Measurements from ENCODE around the gene STAB1. TPM values are rescaled to one million over a fixed set of nuclear protein-coding genes. Genes with fewer than 3 reads are reported as not detected.

Gene STAB1
- total and polyA plus RNA-seq, 7 experiments from 2014 or later: 0.27 to 122 (median 26.1) TPM; not detected in 2

- H3K27me3 Mint-ChIP-seq: no peaks in the 10 kb centered on the region
- no peaks in the 10 kb centered on the region for H3K27me3 ChIP-seq (ENCODE audit: control insufficient read depth in 2 of 2, insufficient read depth in 2 of 2, low read length in 2 of 2)
- no peak overlapping the region for H3K4me3 ChIP-seq (ENCODE audit: low read length)
- H3K36me3 Mint-ChIP-seq: peaks cover 0 to 1% (median 0%) of the 10 kb centered on the region in 5 donors
- ChIA-PET POLR2A (interaction anchor here (0.5 kb wide), 1 partner anchor 85 kb away, joined by 5 read pairs; no protein-coding TSS in a partner anchor), CTCF (interaction anchor here (0.6 kb wide), 1 partner anchor 38 kb away, joined by 3 read pairs; no protein-coding TSS in a partner anchor)
- H3K27ac ChIP-seq (ENCODE audit: low read depth, low read length): no peak overlapping the region
- peaks cover 15 to 24% (median 21%) of the 10 kb centered on the region in 7 donors for H3K4me1 Mint-ChIP-seq
- no peak for DNase-seq
- intact Hi-C loops (cut with micrococcal nuclease): loop anchor here in 1 of 2 donors (10.0 kb wide), 1 partner anchor 234 kb away; the partner anchor contains the start of genes GNL3 and PBRM1
- H3K36me3 ChIP-seq (ENCODE audit: control insufficient read depth in 2 of 3, insufficient read depth in 3 of 3, low read length in 3 of 3): peaks cover 0 to 2% (median 0%) of the 10 kb centered on the region in 3 experiments
- H3K4me1 ChIP-seq (ENCODE audit: control insufficient read depth in 2 of 2, insufficient read depth in 2 of 2, low read length in 2 of 2): peaks cover 10 to 20% of the 10 kb centered on the region in 2 donors
- H3K9me3 Mint-ChIP-seq: no peaks in the 10 kb centered on the region
- H3K9me3 ChIP-seq (ENCODE audit: control insufficient read depth in 2 of 3, low read length in 3 of 3): no peaks in the 10 kb centered on the region
- H3K27ac Mint-ChIP-seq: no peak overlapping the region
- ATAC-seq: no peak
- H3K4me3 Mint-ChIP-seq: peak overlapping the region in 1 of 10 donors; percentile 54
These were observed 44.5 kb upstream of the STAB1 start for GRCh38 chr3:52450489-52451236.

GRCh38 chr3:52451237-52452083 is 43.7 kb upstream of the STAB1 start:
- Mint-ChIP-seq H3K36me3 (peaks cover 0 to 1% (median 0%) of the 10 kb centered on the region in 5 donors), H3K27me3 (no peaks in the 10 kb centered on the region), H3K4me1 (peaks cover 21 to 31% (median 28%) of the 10 kb centered on the region in 7 donors), H3K4me3 (peak overlapping the region in 2 of 10 donors; percentile 34 to 63), H3K27ac (peak overlapping the region in 2 of 9 donors; percentile 55 to 77), H3K9me3 (no peaks in the 10 kb centered on the region)
- H3K4me3 ChIP-seq (ENCODE audit: low read length): no peak overlapping the region
- peaks cover 15 to 26% of the 10 kb centered on the region in 2 donors for H3K4me1 ChIP-seq (ENCODE audit: control insufficient read depth in 2 of 2, insufficient read depth in 2 of 2, low read length in 2 of 2)
- ChIA-PET CTCF (interaction anchor here (0.6 to 2.0 kb wide), 3 partner anchors 10 to 39 kb away, joined by 3 to 11 read pairs (median 3); no protein-coding TSS in a partner anchor), POLR2A (interaction anchor here (0.5 kb wide), 1 partner anchor 17 kb away, joined by 3 read pairs; no protein-coding TSS in a partner anchor)
- DNase-seq (no peak), ATAC-seq (no peak)
- H3K9me3 ChIP-seq (ENCODE audit: control insufficient read depth in 2 of 3, low read length in 3 of 3): no peaks in the 10 kb centered on the region
- H3K27me3 ChIP-seq (ENCODE audit: control insufficient read depth in 2 of 2, insufficient read depth in 2 of 2, low read length in 2 of 2): no peaks in the 10 kb centered on the region
- intact Hi-C loops (cut with micrococcal nuclease): loop anchor here in 1 of 2 donors (10.0 kb wide), 1 partner anchor 233 kb away; the partner anchor contains the start of genes GNL3 and PBRM1
- H3K36me3 ChIP-seq (ENCODE audit: control insufficient read depth in 2 of 3, insufficient read depth in 3 of 3, low read length in 3 of 3): peaks cover 0 to 6% (median 0%) of the 10 kb centered on the region in 3 experiments
- H3K27ac ChIP-seq (ENCODE audit: low read depth, low read length): no peak overlapping the region

GRCh38 chr3:52452126-52452525 is 43.0 kb upstream of the STAB1 start:
- Histone ChIP-seq H3K27ac (ENCODE audit: low read depth, low read length) (no peak overlapping the region), H3K9me3 (ENCODE audit: control insufficient read depth in 2 of 3, low read length in 3 of 3) (no peaks in the 10 kb centered on the region), H3K27me3 (ENCODE audit: control insufficient read depth in 2 of 2, insufficient read depth in 2 of 2, low read length in 2 of 2) (no peaks in the 10 kb centered on the region), H3K4me3 (ENCODE audit: low read length) (no peak overlapping the region), H3K36me3 (ENCODE audit: control insufficient read depth in 2 of 3, insufficient read depth in 3 of 3, low read length in 3 of 3) (peaks cover 0 to 6% (median 0%) of the 10 kb centered on the region in 3 experiments), H3K4me1 (ENCODE audit: control insufficient read depth in 2 of 2, insufficient read depth in 2 of 2, low read length in 2 of 2) (peaks cover 15 to 26% of the 10 kb centered on the region in 2 donors)
- DNase-seq: no peak
- no peaks in the 10 kb centered on the region for H3K27me3 Mint-ChIP-seq
- no peak for ATAC-seq
- H3K9me3 Mint-ChIP-seq: no peaks in the 10 kb centered on the region
- peaks cover 20 to 34% (median 30%) of the 10 kb centered on the region in 7 donors for H3K4me1 Mint-ChIP-seq
- CTCF ChIA-PET: interaction anchor here (0.6 to 2.0 kb wide), 2 partner anchors 9 to 39 kb away, joined by 3 to 11 read pairs; no protein-coding TSS in a partner anchor
- intact Hi-C loops (cut with micrococcal nuclease): loop anchor here in 1 of 2 donors (10.0 kb wide), 1 partner anchor 233 kb away; the partner anchor contains the start of genes GNL3 and PBRM1
- no peak overlapping the region for H3K4me3 Mint-ChIP-seq
- POLR2A ChIA-PET: interaction anchor here (1.0 kb wide), 1 partner anchor 46 kb away, joined by 3 read pairs; no protein-coding TSS in a partner anchor
- peaks cover 0 to 2% (median 0%) of the 10 kb centered on the region in 5 donors for H3K36me3 Mint-ChIP-seq
- peak overlapping the region in 2 of 9 donors; percentile 4 to 59 for H3K27ac Mint-ChIP-seq

GRCh38 chr3:52452570-52453221 is 42.4 kb upstream of the STAB1 start:
- Histone ChIP-seq H3K4me3 (ENCODE audit: low read length) (no peak overlapping the region), H3K9me3 (ENCODE audit: control insufficient read depth in 2 of 3, low read length in 3 of 3) (no peaks in the 10 kb centered on the region), H3K27ac (ENCODE audit: low read depth, low read length) (peak overlapping the region; percentile 88), H3K4me1 (ENCODE audit: control insufficient read depth in 2 of 2, insufficient read depth in 2 of 2, low read length in 2 of 2) (peaks cover 15 to 23% of the 10 kb centered on the region in 2 donors), H3K27me3 (ENCODE audit: control insufficient read depth in 2 of 2, insufficient read depth in 2 of 2, low read length in 2 of 2) (no peaks in the 10 kb centered on the region), H3K36me3 (ENCODE audit: control insufficient read depth in 2 of 3, insufficient read depth in 3 of 3, low read length in 3 of 3) (peaks cover 0 to 11% (median 0%) of the 10 kb centered on the region in 3 experiments)
- Mint-ChIP-seq H3K9me3 (no peaks in the 10 kb centered on the region), H3K4me1 (peaks cover 23 to 37% (median 33%) of the 10 kb centered on the region in 7 donors), H3K36me3 (peaks cover 0 to 5% (median 0%) of the 10 kb centered on the region in 5 donors), H3K4me3 (no peak overlapping the region), H3K27me3 (no peaks in the 10 kb centered on the region), H3K27ac (peak overlapping the region in 5 of 9 donors; percentile 4 to 99 (median 81))
- ChIA-PET POLR2A (interaction anchor here (0.5 to 2.4 kb wide), 4 partner anchors 8 to 241 kb away, joined by 3 to 9 read pairs (median 4); partner anchors contain the start of gene SEMA3G), CTCF (interaction anchor here (0.9 to 2.0 kb wide), 2 partner anchors 25 to 40 kb away, joined by 3 to 11 read pairs; no protein-coding TSS in a partner anchor)
- intact Hi-C loops (cut with micrococcal nuclease): loop anchor here in 1 of 2 donors (10.0 kb wide), 1 partner anchor 232 kb away; the partner anchor contains the start of genes GNL3 and PBRM1
- DNase-seq (no peak), ATAC-seq (no peak)

GRCh38 chr3:52453496-52454249 is 41.5 kb upstream of the STAB1 start, which contains the start of gene TNNC1:
TNNC1 (minus strand) TSS chr3:52454041; CDS start chr3:52454015, 26 bp downstream.
- Mint-ChIP-seq H3K27ac (peak within 1 kb of the TSS; percentile 96 to 100 (median 99)), H3K27me3 (no peaks in the 10 kb centered on the region), H3K4me1 (peaks cover 23 to 47% (median 41%) of the 10 kb centered on the region in 7 donors), H3K9me3 (no peaks in the 10 kb centered on the region), H3K36me3 (peaks cover 0 to 6% (median 3%) of the 10 kb centered on the region in 5 donors), H3K4me3 (peak within 1 kb of the TSS; percentile 87 to 96 (median 93))
- H3K27ac ChIP-seq (ENCODE audit: low read depth, low read length): peak within 1 kb of the TSS; percentile 88
- H3K27me3 ChIP-seq (ENCODE audit: control insufficient read depth in 2 of 2, insufficient read depth in 2 of 2, low read length in 2 of 2): no peaks in the 10 kb centered on the region
- CTCF ChIA-PET: interaction anchor here (0.6 to 2.0 kb wide), 3 partner anchors 26 to 41 kb away, joined by 3 to 11 read pairs (median 6); no protein-coding TSS in a partner anchor
- DNase-seq (no peak), ATAC-seq (no peak)
- H3K36me3 ChIP-seq (ENCODE audit: control insufficient read depth in 2 of 3, insufficient read depth in 3 of 3, low read length in 3 of 3): peaks cover 4 to 21% (median 6%) of the 10 kb centered on the region in 3 experiments
- H3K4me3 ChIP-seq (ENCODE audit: low read length): peak within 1 kb of the TSS; percentile 98
- H3K4me1 ChIP-seq (ENCODE audit: control insufficient read depth in 2 of 2, insufficient read depth in 2 of 2, low read length in 2 of 2): peaks cover 15 to 23% of the 10 kb centered on the region in 2 donors
- POLR2A ChIA-PET: interaction anchor here (0.5 to 2.4 kb wide), 6 partner anchors 9 to 458 kb away, joined by 3 to 9 read pairs (median 4); partner anchors contain the start of genes RPL29 and SEMA3G
- H3K9me3 ChIP-seq (ENCODE audit: control insufficient read depth in 2 of 3, low read length in 3 of 3): no peaks in the 10 kb centered on the region
- intact Hi-C loops (cut with micrococcal nuclease): loop anchor here in 1 of 2 donors (2.0 to 10.0 kb wide), 4 partner anchors 165 to 511 kb away; partner anchors contain the start of genes DUSP7, GNL3, PARP3 and PBRM1

All from naive thymus-derived CD4-positive, alpha-beta T cell (primary cell).